Ovary (tissue), 3 donors: ENCODE measurements around the gene KCNIP4.

Experiments
- CTCF ChIP-seq, 3 donors: fragments of 450-650 bp in 2 of 3; fragments of 200-600 bp in 1 of 3; IDR thresholded peaks; one replicate each; pipeline versions ENCODE4 v1.5.1 to v1.8.0; 2016 to 2022; ENCODE audit warnings: antibody characterized with exemption in 3 of 3, mild to moderate bottlenecking in 1 of 3
- EP300 ChIP-seq: sonication (generic); formaldehyde crosslinking; IDR thresholded peaks from one replicate; pipeline ENCODE4 v1.6.1; 2017; ENCODE audit warnings: antibody characterized with exemption
- donor health status: DM: no; HTN: no; CAD: no.

GRCh38 chr4:21450331-21450730 is 498.2 kb downstream of the KCNIP4 start:
- TF ChIP-seq CTCF (IDR thresholded peaks at IDR 0.05) = no peak
- TF ChIP-seq EP300 = no peak
